Skeletal muscle satellite cell (primary cell): ENCODE results near the gene RABL2A.
"Not testable (repeated sequence)": the region's sequence is repeated elsewhere in the genome, so short reads cannot be mapped to it uniquely, and the experiment has no call there.

Experiments used
- H3K27me3 ChIP-seq: 2 replicates; pipeline ENCODE4 v1.7.0; 2013; ENCODE audit warnings: low read length; ENCODE audit not compliant: control insufficient read depth, insufficient read depth
- H3K36me3 ChIP-seq: 2 replicates; pipeline ENCODE4 v1.7.0; 2013; ENCODE audit warnings: mild to moderate bottlenecking, control low read depth, low read length; ENCODE audit not compliant: insufficient read depth
- H3K4me1 ChIP-seq: 2 replicates; pipeline ENCODE4 v1.7.0; 2013; ENCODE audit warnings: low read length; ENCODE audit not compliant: control insufficient read depth, insufficient read depth
- H3K4me2 ChIP-seq: 2 replicates; pipeline ENCODE4 v1.7.0; 2013; ENCODE audit warnings: mild to moderate bottlenecking, low read length
- H3K4me3 ChIP-seq: 2 replicates; pipeline ENCODE4 v1.7.0; 2013; ENCODE audit warnings: low read length
- H3K9ac ChIP-seq: 2 replicates; pipeline ENCODE4 v1.7.0; 2013; ENCODE audit warnings: mild to moderate bottlenecking, low read depth, low read length, moderate library complexity
- H3K9me3 ChIP-seq: replicated peaks from 2 replicates; pipeline ENCODE4 v1.7.0; 2013; ENCODE audit warnings: mild to moderate bottlenecking, control low read depth, low read length

RABL2A gene

DNA sequence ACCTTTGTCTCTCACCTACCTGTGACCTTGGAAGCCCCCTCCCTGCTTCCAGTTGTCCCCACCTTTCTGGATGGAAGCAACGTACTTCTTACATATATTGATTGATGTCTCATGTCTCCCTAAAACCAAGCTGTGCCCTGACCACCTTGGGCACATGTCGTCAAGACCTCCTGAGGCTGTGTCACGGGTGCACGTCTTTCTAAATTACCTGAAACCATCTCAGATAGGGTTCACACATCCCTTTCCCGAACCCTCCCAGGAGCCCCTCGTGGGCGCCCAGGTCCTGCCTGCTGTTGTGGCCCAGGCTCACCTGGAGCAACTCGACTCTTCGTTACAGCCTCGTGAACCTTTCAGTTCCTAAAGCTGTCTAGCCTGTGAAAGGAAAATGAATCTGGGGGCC, 1.2 kb upstream of the RABL2A start:
- not testable (repeated sequence) for H3K9ac ChIP-seq, H3K27me3 ChIP-seq, H3K9me3 ChIP-seq, H3K36me3 ChIP-seq, H3K4me1 ChIP-seq
- peak overlapping the region; percentile 56 for H3K4me2 ChIP-seq
- H3K4me3 ChIP-seq, result peak overlapping the region; percentile 47

DNA sequence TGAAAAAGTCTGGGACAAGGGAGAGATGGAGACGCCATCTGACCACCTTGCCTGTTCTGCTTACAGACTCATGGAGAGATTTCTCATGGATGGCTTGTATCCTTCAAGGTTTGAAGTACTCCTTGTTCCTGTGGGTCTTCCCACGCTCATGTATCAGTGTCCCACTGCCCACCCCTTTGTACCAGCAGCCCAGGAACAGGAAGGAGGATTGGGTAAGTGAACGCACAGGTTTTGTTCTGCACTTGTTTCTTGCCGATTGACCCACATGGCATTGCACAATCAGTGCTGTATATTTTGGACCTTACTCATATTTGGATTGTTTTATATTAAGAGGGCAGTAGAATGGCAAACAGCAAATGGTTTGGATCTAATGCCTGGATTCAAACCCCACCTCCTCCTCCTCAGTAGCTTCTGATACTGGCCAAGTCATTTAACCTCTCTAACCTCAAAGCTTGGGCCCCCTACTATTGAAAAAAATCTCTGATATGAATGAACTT, 5.8 kb downstream of the RABL2A start:
- H3K4me2 ChIP-seq, H3K9ac ChIP-seq, H3K9me3 ChIP-seq, H3K4me1 ChIP-seq, H3K27me3 ChIP-seq, H3K4me3 ChIP-seq, H3K36me3 ChIP-seq: not testable (repeated sequence)

- H3K4me2 ChIP-seq, H3K9ac ChIP-seq, H3K27me3 ChIP-seq, H3K4me1 ChIP-seq, H3K4me3 ChIP-seq, H3K36me3 ChIP-seq, H3K9me3 ChIP-seq: not testable (repeated sequence)
Observed at GRCh38 chr2:113635358-113635757, 8.3 kb downstream of the RABL2A start.

GRCh38 chr2:113636226-113636625, 9.2 kb downstream of the RABL2A start:
- not testable (repeated sequence) for H3K4me1 ChIP-seq, H3K9me3 ChIP-seq, H3K36me3 ChIP-seq, H3K27me3 ChIP-seq, H3K4me2 ChIP-seq, H3K4me3 ChIP-seq, H3K9ac ChIP-seq

GRCh38 chr2:113638084-113638483, 11.0 kb downstream of the RABL2A start:
- H3K4me1 ChIP-seq, H3K4me2 ChIP-seq, H3K9me3 ChIP-seq, H3K27me3 ChIP-seq, H3K4me3 ChIP-seq, H3K9ac ChIP-seq, H3K36me3 ChIP-seq: not testable (repeated sequence)

GRCh38 chr2:113646217-113646616, 19.2 kb downstream of the RABL2A start:
- H3K4me2 ChIP-seq, H3K36me3 ChIP-seq, H3K4me1 ChIP-seq, H3K4me3 ChIP-seq, H3K9me3 ChIP-seq, H3K9ac ChIP-seq, H3K27me3 ChIP-seq: not testable (repeated sequence)

- H3K9me3 ChIP-seq, H3K9ac ChIP-seq, H3K27me3 ChIP-seq, H3K36me3 ChIP-seq, H3K4me3 ChIP-seq, H3K4me1 ChIP-seq, H3K4me2 ChIP-seq: not testable (repeated sequence)
Observed at GRCh38 chr2:113650834-113651815, 24.1 kb downstream of the RABL2A start.

GRCh38 chr2:113652599-113652998, 25.5 kb downstream of the RABL2A start:
- not testable (repeated sequence) for H3K36me3 ChIP-seq, H3K4me2 ChIP-seq, H3K4me1 ChIP-seq, H3K9ac ChIP-seq, H3K4me3 ChIP-seq, H3K9me3 ChIP-seq, H3K27me3 ChIP-seq

DNA sequence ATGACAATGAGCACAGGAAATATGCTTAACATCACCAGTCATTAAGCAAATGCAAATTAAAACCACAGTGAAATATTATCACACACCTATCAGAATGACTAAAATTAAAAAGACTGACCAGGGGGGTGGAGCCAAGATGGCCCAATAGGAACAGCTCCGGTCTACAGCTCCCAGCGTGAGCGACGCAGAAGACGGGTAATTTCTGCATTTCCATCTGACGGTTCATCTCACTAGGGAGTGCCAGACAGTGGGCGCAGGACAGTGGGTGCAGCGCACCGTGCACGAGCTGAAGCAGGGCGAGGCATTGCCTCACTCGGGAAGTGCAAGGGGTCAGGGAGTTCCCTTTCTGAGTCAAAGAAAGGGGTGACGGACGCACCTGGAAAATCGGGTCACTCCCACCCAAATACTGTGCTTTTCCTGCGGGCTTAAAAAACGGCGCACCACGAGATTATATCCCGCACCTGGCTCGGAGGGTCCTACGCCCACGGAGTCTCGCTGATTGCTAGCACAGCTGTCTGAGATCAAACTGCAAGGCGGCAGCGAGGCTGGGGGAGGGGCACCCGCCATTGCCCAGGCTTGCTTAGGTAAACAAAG, 29.1 kb downstream of the RABL2A start:
- H3K4me2 ChIP-seq, H3K36me3 ChIP-seq, H3K4me1 ChIP-seq, H3K9ac ChIP-seq, H3K27me3 ChIP-seq, H3K9me3 ChIP-seq, H3K4me3 ChIP-seq: not testable (repeated sequence)

DNA sequence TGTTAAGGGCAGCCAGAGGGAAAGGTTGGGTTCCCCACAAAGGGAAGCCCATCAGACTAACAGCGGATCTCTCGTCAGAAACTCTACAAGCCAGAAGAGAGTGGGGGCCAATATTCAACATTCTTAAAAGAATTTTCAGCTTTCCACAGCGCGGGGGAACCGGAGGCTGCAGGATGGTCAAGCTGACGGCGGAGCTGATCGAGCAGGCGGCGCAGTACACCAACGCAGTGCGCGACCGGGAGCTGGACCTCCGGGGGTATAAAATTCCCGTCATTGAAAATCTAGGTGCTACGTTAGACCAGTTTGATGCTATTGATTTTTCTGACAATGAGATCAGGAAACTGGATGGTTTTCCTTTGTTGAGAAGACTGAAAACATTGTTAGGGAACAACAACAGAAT, 30.7 kb downstream of the RABL2A start:
- H3K4me3 ChIP-seq, H3K36me3 ChIP-seq, H3K4me1 ChIP-seq, H3K27me3 ChIP-seq, H3K4me2 ChIP-seq, H3K9me3 ChIP-seq, H3K9ac ChIP-seq: not testable (repeated sequence)

DNA sequence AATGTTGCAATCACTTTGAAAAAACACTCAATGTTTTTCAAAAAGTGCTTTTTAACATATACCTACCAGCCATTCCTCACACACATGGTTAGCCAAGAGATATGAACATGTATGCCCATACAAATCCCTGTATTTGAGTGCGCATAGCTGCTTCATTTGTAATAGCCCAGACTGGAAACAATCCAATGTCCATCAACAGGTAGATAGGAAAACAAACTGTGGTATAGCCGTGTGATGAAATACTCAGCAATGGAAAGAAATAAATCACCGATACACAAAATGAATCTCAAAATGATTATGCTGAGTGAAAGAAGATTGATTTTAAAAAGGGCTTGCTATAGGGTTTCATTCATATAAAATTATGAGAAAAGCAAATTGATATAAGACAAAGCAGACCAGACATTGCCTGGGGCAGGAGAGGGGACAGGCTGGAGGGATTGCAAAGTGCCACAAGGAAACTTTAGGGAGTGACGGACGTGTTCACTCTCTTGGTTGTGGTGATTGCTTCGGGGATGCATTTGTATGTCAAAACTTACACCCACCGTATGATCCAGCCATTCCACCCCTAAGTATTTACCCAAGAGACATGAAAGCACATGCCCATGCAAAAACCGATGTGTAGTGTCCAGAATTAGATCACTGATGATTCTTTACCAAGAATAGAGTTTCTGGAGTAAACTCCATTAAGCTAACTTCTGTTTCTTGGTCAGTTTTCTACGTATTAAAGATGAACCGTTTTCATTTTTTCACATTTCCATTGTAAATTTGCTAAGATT, 36.4 kb downstream of the RABL2A start:
- not testable (repeated sequence) for H3K9ac ChIP-seq

More for the DNA sequence above, 36.4 kb downstream of the RABL2A start:
- H3K4me3 ChIP-seq, H3K9me3 ChIP-seq, H3K36me3 ChIP-seq, H3K27me3 ChIP-seq, H3K4me2 ChIP-seq, H3K4me1 ChIP-seq: not testable (repeated sequence)
